Suppressor macrophage (primary cell): ENCODE data around the gene FAM117B.
"Not testable (repeated sequence)": the region's sequence is repeated elsewhere in the genome, so short reads cannot be mapped to it uniquely, and the experiment has no call there.

Experiments used
- DNase-seq, 4 experiments: peaks; one replicate each; pipeline ENCODE4 v3.0.0-alpha.2; 2020 to 2022

The FAM117B gene

DNA sequence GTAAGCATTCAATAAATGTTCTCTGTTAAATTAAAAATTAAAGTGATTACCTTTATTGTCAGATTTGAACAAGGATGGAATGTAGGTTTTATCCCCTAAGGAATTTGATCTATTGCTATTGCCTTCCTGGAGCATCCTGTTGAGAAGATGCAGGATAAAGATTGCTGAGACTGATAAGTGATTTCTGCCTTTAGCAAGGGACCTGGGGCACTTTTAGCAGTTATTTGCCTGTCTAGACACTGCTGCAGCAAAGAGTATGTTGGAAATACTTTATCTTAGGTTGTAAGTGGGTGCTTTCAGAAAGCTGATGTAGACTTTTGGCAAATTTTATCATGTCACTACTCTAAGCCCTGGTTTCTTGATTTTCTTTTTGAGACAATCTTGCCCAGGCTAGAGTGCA, 69.5 kb downstream of the FAM117B start:
- DNase-seq = no peak

DNA sequence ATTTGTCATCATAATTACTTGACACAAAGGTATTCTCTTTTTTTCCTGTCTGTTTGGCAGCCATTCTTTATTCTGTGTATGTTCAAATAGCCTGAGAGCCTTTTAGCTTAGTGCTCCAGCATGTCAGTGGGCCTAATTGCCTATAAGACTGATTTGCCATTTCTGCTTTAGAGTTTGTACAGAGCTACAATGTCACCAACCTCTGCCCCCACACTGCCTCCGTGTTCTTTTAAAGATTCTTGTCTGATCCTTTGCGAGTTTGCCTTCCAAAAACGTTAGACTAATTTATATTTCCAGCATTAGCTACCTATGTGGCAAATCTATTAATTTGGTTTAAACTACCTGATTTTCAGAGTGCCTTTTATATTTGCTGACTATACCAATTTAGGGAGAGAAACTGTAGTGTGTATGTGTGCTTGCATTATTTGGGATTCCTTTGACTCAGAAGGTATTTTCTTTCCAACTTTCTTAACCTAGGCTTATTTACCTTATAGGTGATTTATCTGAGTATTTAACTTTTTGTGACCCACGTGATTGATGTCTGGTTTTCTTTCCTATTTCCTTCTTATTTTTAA, 70.8 kb downstream of the FAM117B start:
- DNase-seq = no peak

DNA sequence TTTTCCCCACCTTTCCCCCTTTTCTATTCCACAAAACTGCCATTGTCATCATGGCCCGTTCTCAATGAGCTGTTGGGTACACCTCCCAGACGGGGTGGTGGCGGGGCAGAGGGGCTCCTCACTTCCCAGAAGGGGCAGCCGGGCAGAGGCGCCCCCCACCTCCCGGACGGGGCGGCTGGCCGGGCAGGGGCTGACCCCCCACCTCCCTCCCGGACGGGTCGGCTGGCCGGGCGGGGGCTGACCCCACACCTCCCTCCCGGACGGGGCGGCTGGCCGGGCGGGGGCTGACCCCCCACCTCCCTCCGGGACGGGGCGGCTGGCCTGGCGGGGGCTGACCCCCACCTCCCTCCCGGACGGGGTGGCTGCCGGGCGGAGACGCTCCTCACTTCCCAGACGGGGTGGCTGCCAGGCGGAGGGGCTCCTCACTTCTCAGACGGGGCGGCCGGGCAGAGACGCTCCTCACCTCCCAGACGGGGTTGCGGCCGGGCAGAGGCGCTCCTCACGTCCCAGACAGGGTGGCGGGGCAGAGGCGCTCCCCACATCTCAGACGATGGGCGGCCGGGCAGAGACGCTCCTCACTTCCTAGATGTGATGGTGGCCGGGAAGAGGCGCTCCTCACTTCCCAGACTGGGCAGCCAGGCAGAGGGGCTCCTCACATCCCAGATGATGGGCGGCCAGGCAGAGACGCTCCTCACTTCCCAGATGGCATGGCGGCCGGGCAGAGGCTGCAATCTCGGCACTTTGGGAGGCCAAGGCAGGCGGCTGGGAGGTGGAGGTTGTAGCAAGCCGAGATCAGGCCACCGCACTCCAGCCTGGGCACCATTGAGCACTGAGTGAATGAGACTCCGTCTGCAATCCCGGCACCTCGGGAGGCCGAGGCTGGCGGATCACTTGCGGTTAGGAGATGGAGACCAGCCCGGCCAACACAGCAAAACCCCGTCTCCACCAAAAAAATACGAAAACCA, 80.5 kb downstream of the FAM117B start:
- DNase-seq = not testable (repeated sequence)

GRCh38 chr2:202716114-202716718, 81.4 kb downstream of the FAM117B start:
- no peak for DNase-seq

DNA sequence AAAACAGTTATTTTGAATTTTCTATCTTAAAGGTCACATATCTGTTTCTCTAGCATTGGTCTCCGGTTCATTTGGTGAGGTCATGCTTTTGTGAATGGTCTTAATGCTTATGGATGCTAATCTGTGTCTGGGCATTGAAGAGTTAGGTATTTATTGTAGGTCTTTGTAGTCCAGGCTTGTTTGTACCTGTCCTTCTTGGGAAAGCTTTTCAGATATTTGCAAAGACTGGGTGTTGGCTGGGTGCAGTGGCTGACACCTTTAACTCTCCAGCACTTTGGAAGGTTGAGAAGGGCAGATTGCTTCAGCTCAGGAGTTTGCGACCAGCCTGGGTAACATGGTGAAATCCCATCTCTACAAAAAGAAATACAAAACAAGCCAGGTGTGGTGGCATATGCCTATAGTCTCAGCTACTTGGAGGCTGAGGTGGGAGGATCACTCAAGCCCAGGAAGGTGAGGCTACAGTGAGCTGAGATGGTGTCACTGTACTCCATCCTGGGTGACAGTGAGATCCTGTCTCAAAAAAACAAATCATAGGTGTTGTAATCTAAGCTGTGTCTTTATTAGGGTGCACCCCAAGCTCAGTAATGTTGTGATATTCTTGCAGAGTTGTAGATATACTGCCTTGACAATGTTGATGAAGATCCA, 82.3 kb downstream of the FAM117B start:
- DNase-seq = no peak

- peak in 1 of 4 experiments; percentile 6 for DNase-seq
Observed at GRCh38 chr2:202717598-202718310, 83.0 kb downstream of the FAM117B start.

- DNase-seq = no peak
Observed at GRCh38 chr2:202718614-202719013, 83.8 kb downstream of the FAM117B start.

GRCh38 chr2:202720226-202720625, 85.5 kb downstream of the FAM117B start:
- DNase-seq = no peak

- DNase-seq = no peak
Observed at GRCh38 chr2:202721621-202722020, 86.9 kb downstream of the FAM117B start.

DNA sequence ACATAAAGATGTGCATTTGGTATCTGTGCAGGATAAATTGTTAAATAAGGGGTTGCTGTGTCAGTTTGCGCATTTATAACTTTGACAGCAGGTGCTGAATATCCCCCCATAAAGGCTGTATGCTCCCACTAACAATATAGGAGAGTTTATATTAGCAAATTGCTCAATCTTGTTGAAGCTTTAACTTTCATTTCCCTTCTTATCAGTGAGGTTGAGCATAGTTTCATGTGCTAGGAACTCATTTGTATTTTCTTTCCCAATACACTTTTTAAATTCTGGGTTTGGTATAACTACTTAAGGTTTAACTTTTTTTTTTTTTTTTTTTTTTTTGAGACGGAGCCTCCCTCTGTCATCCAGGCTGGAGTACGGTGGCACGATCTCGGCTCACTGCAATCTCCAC, 89.0 kb downstream of the FAM117B start:
- peak in 1 of 4 experiments; percentile 12 for DNase-seq

GRCh38 chr2:202726070-202726469, 91.3 kb downstream of the FAM117B start:
- DNase-seq = no peak

- no peak for DNase-seq
Observed at GRCh38 chr2:202736826-202737225, 102.1 kb downstream of the FAM117B start.

DNA sequence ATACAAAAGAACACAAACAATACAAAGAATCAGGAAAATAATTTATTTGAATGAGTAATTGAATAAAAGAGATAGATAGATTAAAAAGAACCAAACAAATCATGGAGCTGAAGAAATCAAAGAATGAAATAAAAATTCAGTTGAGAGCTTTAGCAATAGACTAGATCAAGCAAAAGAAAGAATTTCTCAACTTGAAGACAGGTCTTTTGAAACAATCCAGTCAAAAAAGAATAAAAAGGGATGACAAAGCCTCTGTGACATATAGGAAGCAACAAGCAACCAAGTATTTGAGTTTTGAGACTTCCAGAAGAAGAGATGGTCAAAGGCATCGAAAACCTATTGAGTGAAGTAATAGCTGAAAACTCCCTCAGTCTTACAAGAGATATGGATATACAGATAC, 108.8 kb downstream of the FAM117B start:
- no peak for DNase-seq

- DNase-seq = no peak
Observed at GRCh38 chr2:202749477-202749876, 114.7 kb downstream of the FAM117B start.

DNA sequence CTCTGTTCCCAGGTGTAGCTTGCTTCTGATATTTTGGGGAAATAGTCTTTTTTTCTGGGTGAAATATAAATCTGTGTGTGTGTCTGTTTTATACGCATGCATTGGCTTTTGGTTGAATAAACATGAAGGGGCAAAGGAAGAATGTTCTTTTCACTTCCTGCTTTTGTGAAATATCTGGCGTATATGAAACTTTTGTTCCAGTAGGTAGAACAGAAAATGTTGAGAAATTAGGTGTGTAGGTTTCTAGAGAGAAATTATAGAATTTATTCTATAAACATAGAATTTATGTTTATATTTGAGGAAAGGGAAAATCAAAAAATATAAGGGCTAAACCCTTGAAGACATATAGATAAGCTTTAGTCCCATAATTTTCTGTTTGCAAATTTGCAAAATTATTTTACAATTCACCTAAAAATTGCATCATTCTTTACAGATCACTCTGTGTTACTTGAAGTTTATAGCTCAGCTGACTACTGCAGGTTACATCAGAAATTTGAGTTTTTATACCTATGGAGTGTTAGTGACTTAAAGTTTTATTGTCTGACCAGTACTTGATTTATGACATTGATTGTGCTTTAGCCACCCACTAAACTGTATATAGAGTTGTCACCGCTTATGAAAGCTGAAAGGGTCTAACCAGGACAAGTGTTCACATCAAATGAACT, 116.1 kb downstream of the FAM117B start:
- no peak for DNase-seq

- DNase-seq = no peak
Observed at GRCh38 chr2:202752071-202752470, 117.3 kb downstream of the FAM117B start.

- DNase-seq = no peak
Observed at GRCh38 chr2:202754936-202755335, 120.2 kb downstream of the FAM117B start.

GRCh38 chr2:202756598-202756997, 121.8 kb downstream of the FAM117B start:
- no peak for DNase-seq

- DNase-seq = no peak
Observed at GRCh38 chr2:202757339-202757738, 122.6 kb downstream of the FAM117B start.

DNA sequence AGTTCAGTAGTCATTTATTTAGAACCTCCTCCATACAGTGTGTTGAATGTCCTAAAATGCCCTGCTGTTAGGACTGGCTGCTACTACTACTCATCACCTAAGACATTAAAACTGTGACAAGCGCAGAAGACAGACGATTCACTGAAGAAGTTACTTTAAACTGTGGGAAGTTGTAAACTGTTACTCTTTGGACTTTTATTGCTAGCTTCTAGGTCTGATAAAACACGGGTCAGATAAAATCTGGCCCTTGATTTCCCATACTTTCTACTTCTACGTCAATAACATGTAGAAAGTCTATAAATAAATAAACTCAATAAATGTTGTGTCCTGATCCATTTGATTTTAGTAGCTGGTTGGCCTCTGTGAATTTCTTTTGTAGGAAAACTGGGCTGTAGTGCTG, 123.4 kb downstream of the FAM117B start:
- DNase-seq = no peak

DNA sequence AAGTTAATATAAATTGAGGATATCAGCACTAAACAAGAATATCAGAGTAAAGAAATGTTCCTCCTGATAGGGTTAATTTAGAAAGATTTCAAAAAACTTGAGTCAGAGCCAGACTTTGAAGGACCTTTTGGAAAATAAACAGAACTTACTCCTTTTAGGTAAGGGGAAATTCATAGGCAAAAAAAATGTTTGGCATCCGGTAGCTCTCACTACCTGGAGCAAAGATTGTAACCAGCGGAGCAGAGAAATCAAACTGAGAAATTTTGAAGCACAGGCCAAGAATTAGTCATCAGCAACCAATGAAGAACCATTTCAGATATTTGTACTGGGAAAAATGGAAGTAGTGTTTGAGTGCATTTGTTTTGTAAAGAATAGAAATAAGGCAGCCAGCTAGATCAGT, 123.8 kb downstream of the FAM117B start:
- no peak for DNase-seq

GRCh38 chr2:202760848-202761247, 126.1 kb downstream of the FAM117B start:
- DNase-seq = no peak
